ENCODE measurements around the gene GCAT.
A peak's percentile ranks its signal among the peaks of the same experiment; 100 is the strongest.

The GCAT gene

DNA sequence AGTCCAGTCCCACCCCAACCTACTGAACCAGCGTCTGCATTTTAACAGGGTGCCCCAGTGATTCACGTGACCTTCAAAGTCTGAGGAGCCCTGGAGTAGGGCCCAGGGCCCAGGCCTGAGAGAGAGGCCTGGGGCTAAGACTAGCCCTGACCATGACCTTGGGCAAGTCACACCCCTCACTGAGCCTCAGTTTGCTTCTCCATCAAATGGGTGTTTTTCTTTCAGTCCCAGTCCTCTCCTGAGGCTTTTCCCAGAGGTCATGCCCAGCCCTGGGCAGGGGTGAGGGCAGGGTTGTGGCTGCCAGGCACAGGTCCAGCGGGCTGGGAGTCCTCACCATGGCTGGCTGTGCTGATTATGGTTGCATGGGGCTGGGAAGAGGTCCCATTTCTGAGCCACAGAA lies 33.0 kb upstream of the GCAT start:
- H3K4me3 ChIP-seq (ENCODE audit: low read depth, low read length) = no peak overlapping the region
- TF ChIP-seq, protein P1, sequence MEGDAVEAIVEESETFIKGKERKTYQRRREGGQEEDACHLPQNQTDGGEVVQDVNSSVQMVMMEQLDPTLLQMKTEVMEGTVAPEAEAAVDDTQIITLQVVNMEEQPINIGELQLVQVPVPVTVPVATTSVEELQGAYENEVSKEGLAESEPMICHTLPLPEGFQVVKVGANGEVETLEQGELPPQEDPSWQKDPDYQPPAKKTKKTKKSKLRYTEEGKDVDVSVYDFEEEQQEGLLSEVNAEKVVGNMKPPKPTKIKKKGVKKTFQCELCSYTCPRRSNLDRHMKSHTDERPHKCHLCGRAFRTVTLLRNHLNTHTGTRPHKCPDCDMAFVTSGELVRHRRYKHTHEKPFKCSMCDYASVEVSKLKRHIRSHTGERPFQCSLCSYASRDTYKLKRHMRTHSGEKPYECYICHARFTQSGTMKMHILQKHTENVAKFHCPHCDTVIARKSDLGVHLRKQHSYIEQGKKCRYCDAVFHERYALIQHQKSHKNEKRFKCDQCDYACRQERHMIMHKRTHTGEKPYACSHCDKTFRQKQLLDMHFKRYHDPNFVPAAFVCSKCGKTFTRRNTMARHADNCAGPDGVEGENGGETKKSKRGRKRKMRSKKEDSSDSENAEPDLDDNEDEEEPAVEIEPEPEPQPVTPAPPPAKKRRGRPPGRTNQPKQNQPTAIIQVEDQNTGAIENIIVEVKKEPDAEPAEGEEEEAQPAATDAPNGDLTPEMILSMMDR (conservative IDR thresholded peaks at IDR 0.05; ENCODE audit: low read depth, low read length) = no peak
- no peak for DNase-seq (ENCODE audit: low read depth)

DNA sequence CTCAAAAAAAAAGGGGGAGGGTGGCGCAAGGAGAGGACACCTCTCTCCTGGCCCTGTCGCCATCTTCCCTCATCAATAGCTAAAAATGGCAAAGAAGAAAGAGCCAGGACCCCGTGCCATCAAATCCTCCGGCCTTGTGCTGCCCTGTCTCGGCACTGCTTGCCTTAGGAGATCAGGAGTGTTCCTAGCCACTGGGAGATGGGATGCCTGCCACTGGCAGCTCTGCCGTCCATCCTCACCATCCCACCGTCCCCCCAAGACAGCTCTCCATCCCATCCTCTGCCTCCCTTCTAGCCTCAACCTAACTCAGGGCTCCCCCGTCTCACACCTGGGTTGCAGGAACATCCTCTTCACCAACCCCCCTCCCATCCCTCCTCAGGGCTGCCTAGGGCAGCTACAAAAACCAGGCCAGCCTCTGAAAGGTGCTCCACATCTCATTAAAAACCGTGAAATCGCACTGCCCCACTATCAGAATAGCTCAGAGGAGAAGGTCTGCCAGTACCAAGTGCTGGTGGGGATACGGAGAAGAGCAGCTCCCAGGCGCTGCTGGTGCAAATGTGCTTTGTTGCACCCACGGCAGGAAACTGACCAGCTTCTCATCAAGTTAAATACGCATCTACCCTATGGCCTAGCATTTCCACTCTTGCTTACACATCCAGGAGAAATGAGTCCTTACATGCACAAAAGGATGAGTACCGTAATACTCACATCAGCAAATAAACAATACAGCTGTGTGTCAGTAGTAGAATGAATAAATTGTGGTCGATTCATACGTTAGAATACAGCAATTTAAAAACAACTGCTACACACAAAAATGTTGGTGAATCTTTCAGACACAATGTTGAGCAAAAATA lies 31.7 kb upstream of the GCAT start:
- peak; percentile 60 for DNase-seq (ENCODE audit: low read depth)
- H3K4me3 ChIP-seq (ENCODE audit: low read depth, low read length) = no peak overlapping the region
- TF ChIP-seq, protein P1 (conservative IDR thresholded peaks at IDR 0.05; ENCODE audit: low read depth, low read length) = no peak

DNA sequence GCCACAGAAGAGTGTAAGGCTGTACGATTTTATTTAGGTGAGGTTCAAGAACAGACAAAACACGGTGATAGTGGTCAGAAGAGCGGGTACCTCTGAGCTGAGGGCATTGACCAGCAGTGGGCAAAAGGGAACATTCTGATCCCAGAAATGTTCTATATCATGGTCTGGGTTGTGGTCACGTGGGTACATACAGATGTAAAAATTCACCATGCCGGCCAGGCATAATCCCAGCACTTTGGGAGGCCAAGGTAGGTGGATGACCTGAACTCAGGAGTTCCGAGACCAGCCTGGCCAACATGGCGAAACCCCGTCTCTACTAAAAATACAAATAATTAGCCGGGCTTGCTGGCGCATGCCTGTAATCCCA lies 31.1 kb upstream of the GCAT start:
- TF ChIP-seq, protein P1 (conservative IDR thresholded peaks at IDR 0.05; ENCODE audit: low read depth, low read length) = no peak
- H3K4me3 ChIP-seq (ENCODE audit: low read depth, low read length) = no peak overlapping the region
- DNase-seq (ENCODE audit: low read depth) = no peak

DNA sequence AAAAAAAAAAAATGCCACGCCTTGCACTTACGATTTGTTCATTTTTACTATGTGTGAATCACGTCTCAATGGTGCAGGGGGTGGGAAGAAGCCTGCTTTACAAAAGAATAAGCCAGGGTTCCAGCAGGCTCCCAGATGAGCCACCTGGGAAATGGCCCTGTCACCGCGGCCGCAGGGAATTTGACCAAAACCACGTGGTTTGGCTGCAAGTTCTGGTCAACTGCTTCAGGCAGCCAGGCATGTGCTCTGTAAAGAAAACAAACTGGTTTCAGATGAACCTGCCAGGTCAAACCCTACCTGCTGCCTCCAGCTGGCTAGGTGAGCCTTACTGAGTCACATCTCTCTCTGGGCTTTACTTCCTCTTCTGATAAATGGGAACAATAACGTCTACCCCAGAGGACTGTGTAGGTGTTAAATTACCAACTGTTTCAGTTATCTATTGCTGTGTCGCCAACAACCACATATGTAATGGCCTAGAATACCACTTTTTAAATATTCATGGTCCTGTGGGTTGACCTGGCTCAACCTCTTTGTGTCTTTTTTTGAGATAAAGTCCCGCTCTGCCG lies 30.5 kb upstream of the GCAT start:
- no peak overlapping the region for H3K4me3 ChIP-seq (ENCODE audit: low read depth, low read length)
- peak; percentile 58 for DNase-seq (ENCODE audit: low read depth)
- TF ChIP-seq, protein P1 (conservative IDR thresholded peaks at IDR 0.05; ENCODE audit: low read depth, low read length) = no peak

DNA sequence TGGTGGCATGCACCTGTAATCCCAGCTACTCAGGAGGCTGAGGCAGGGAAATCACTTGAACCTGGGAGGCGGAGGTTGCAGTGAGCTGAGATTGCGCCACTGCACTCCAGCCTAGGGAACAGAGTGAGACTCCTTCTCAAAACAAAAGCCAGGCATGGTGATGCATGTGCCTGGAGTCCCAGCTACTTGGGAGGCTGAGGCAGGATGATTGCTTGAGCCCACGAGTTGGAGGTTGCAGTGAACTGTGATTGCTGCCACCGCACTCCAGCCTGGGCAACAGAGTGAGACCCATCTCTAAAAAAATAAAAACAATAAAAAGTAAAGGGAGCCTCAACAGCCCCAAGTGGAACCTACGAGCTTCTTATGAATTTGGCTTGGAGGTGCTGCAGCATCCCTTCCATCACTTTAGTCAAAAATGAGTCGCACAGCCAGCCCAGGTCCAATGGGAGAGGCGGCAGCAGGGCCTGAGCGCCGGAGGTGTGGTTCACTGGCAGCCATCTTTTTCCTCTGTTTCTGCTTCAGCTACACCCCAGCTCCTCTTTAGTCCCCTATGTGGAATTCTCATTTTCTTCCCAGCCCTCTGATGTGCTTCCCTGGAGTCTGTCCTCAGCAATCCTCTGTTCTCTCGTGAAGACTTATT lies 29.2 kb upstream of the GCAT start:
- DNase-seq (ENCODE audit: low read depth) = no peak
- H3K4me3 ChIP-seq (ENCODE audit: low read depth, low read length) = no peak overlapping the region
- TF ChIP-seq, protein P1 (conservative IDR thresholded peaks at IDR 0.05; ENCODE audit: low read depth, low read length) = no peak

DNA sequence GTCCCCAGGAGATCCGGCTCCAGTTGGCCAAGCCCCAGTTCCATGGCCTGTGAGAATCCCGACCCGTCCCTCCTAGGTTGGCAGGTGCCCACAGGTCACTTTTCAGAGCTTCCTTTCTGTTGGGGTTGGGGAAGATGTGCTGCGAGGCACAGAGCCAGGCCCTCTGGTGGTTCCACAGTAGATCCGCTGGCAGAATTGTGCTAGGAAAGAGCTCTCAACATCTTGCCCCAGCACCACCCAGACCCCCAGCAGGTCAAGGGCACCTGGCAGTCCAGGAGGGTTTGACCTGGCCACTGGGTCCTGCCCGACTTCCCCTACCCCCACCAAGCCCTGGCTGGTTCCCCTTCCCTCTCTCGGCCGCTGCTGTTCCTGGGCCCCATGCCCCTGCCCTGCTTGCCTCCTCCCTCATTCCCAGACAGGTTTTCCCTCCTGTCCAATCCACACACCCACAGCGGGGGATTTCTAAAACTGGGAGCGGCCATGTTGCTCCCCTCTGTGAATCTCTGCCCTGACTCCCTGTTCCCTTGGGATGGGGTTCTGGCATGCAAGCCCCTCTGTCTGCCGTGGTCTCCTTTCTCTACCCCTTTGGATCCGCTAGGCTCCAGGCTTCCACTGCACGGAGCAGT lies 26.2 kb upstream of the GCAT start:
- TF ChIP-seq, protein P1 (conservative IDR thresholded peaks at IDR 0.05; ENCODE audit: low read depth, low read length) = peak; percentile 55
- DNase-seq (ENCODE audit: low read depth) = peak; percentile 36
- H3K4me3 ChIP-seq (ENCODE audit: low read depth, low read length) = no peak overlapping the region

Data from choroid plexus epithelial cell (primary cell).